Measurements from ENCODE around the gene NFATC2.
"Not testable (repeated sequence)": the region's sequence is repeated elsewhere in the genome, so short reads cannot be mapped to it uniquely, and the experiment has no call there.

Gene NFATC2

GRCh38 chr20:51568533-51568932 lies 26.0 kb upstream of the NFATC2 start:
- not testable (repeated sequence) for DNase-seq (ENCODE audit: low read depth)

- DNase-seq (ENCODE audit: low read depth) = no peak
Measured at GRCh38 chr20:51567622-51568021, 25.1 kb upstream of the NFATC2 start.

GRCh38 chr20:51566594-51566993 lies 24.1 kb upstream of the NFATC2 start:
- no peak for DNase-seq (ENCODE audit: low read depth)

GRCh38 chr20:51565298-51566144 lies 23.0 kb upstream of the NFATC2 start:
- DNase-seq (ENCODE audit: low read depth) = no peak

- no peak for DNase-seq (ENCODE audit: low read depth)
Measured at GRCh38 chr20:51563486-51564332, 21.2 kb upstream of the NFATC2 start.

GRCh38 chr20:51563174-51563485 lies 20.6 kb upstream of the NFATC2 start:
- no peak for DNase-seq (ENCODE audit: low read depth)

- peak; percentile 92 for DNase-seq (ENCODE audit: low read depth)
Measured at GRCh38 chr20:51562332-51563173, 20.0 kb upstream of the NFATC2 start.

- no peak for DNase-seq (ENCODE audit: low read depth)
Measured at GRCh38 chr20:51562027-51562331, 19.5 kb upstream of the NFATC2 start.

GRCh38 chr20:51560550-51561307 lies 18.2 kb upstream of the NFATC2 start:
- DNase-seq (ENCODE audit: low read depth) = no peak

GRCh38 chr20:51560042-51560441 lies 17.5 kb upstream of the NFATC2 start:
- DNase-seq (ENCODE audit: low read depth) = no peak

GRCh38 chr20:51554538-51555165 lies 12.1 kb upstream of the NFATC2 start:
- DNase-seq (ENCODE audit: low read depth) = peak; percentile 88

- no peak for DNase-seq (ENCODE audit: low read depth)
Measured at GRCh38 chr20:51553897-51554486, 11.5 kb upstream of the NFATC2 start.

- no peak for DNase-seq (ENCODE audit: low read depth)
Measured at GRCh38 chr20:51551186-51551585, 8.7 kb upstream of the NFATC2 start.

- DNase-seq (ENCODE audit: low read depth) = no peak
Measured at GRCh38 chr20:51549474-51549873, 7.0 kb upstream of the NFATC2 start.

GRCh38 chr20:51547951-51548350 lies 5.4 kb upstream of the NFATC2 start:
- DNase-seq (ENCODE audit: low read depth) = no peak

- DNase-seq (ENCODE audit: low read depth) = no peak
Measured at GRCh38 chr20:51545515-51545914, 3.0 kb upstream of the NFATC2 start.

- DNase-seq (ENCODE audit: low read depth) = no peak
Measured at GRCh38 chr20:51543422-51543788, 886 bp upstream of the NFATC2 start.

GRCh38 chr20:51542033-51542570 lies 417 bp downstream of the NFATC2 start:
- DNase-seq (ENCODE audit: low read depth) = no peak

- DNase-seq (ENCODE audit: low read depth) = no peak
Measured at GRCh38 chr20:51541189-51542032, 1.1 kb downstream of the NFATC2 start.

GRCh38 chr20:51540580-51540979 lies 1.9 kb downstream of the NFATC2 start:
- DNase-seq (ENCODE audit: low read depth) = no peak
